PC-9 (cell line): ENCODE results near the gene SUCO. TPM values are rescaled to one million over a fixed set of nuclear protein-coding genes. Genes with fewer than 3 reads are reported as not detected.
A peak's percentile ranks its signal among the peaks of the same experiment; 100 is the strongest.

Experiments used
- BruUV-seq: library from RNA; stranded (reverse); fragments of 400-500 nt; replicated peaks from 2 replicates; lab custom pipeline; 2021; lab: Mats Ljungman, UMichigan
- CTCF ChIA-PET: fragments of 300-600 bp; sonication (Branson Sonifier 250); formaldehyde crosslinking; loops from one replicate; lab custom pipeline; 2022; ENCODE audit warnings: antibody characterized with exemption; lab: Charles Lee
- POLR2A ChIA-PET: fragments of 300-600 bp; sonication (Branson Sonifier 250); formaldehyde crosslinking; loops from one replicate; lab custom pipeline; 2022; ENCODE audit warnings: antibody characterized with exemption; ENCODE audit not compliant: unreplicated experiment; lab: Charles Lee
- DNase-seq, 2 experiments: peaks; one replicate each; pipeline versions ENCODE4 v3.0.0 to v3.0.0-alpha.2; 2015 to 2022; ENCODE audit warnings: mixed read lengths in 1 of 2
- H2AFZ ChIP-seq: fragments of 200-600 bp; sonication (generic); 2 replicates; pipeline ENCODE4 v1.8.1; 2017; ENCODE audit warnings: antibody characterized with exemption
- H3F3A ChIP-seq: fragments of 200-600 bp; sonication (generic); 2 replicates; pipeline ENCODE4 v1.8.1; 2017; ENCODE audit warnings: antibody characterized with exemption, mild to moderate bottlenecking, low read depth; ENCODE audit not compliant: insufficient read depth
- H3K27ac ChIP-seq: fragments of 200-600 bp; sonication (generic); 2 replicates; pipeline ENCODE4 v1.6.1; 2016; ENCODE audit warnings: mixed run types
- H3K27me3 ChIP-seq: fragments of 200-600 bp; sonication (generic); 2 replicates; pipeline ENCODE4 v1.6.1; 2016; ENCODE audit warnings: low read depth, mixed run types; ENCODE audit not compliant: insufficient read depth
- H3K36me3 ChIP-seq: fragments of 200-600 bp; sonication (generic); 2 replicates; pipeline ENCODE4 v1.6.1; 2016; ENCODE audit warnings: low read depth, mixed run types
- H3K4me1 ChIP-seq: fragments of 200-600 bp; sonication (generic); replicated peaks from 2 replicates; pipeline ENCODE4 v1.6.1; 2016; ENCODE audit warnings: mixed run types; ENCODE audit not compliant: insufficient read depth
- H3K4me2 ChIP-seq: fragments of 200-600 bp; sonication (generic); 2 replicates; pipeline ENCODE4 v1.6.1; 2017; ENCODE audit warnings: mixed run types
- H3K4me3 ChIP-seq: fragments of 200-600 bp; sonication (generic); 2 replicates; pipeline ENCODE4 v1.6.1; 2016; ENCODE audit warnings: mixed run types
- H3K79me2 ChIP-seq: fragments of 200-600 bp; sonication (generic); 2 replicates; pipeline ENCODE4 v1.6.1; 2017; ENCODE audit warnings: low read depth, mixed run types
- H3K9me2 ChIP-seq: fragments of 200-600 bp; sonication (generic); 2 replicates; pipeline ENCODE4 v1.8.1; 2017; ENCODE audit warnings: mild to moderate bottlenecking; ENCODE audit not compliant: insufficient read depth
- H3K9me3 ChIP-seq: fragments of 200-600 bp; sonication (generic); 2 replicates; pipeline ENCODE4 v1.8.1; 2016; ENCODE audit warnings: low read depth; ENCODE audit not compliant: insufficient read depth
- H4K20me1 ChIP-seq: fragments of 200-600 bp; sonication (generic); 2 replicates; pipeline ENCODE4 v1.8.1; 2017; ENCODE audit not compliant: insufficient read depth
- CTCF ChIP-seq: fragments of 200-600 bp; sonication (generic); conservative IDR thresholded peaks from 2 replicates; pipeline ENCODE4 v1.6.1; 2017; ENCODE audit warnings: mixed run types, antibody characterized with exemption, mild to moderate bottlenecking, moderate library complexity
- EZH2 ChIP-seq: fragments of 200-600 bp; sonication (generic); IDR thresholded peaks from 2 replicates; pipeline ENCODE4 v1.8.0; 2017; ENCODE audit warnings: antibody characterized with exemption, low read depth
- intact Hi-C: fragments of 100-400 bp; cut with micrococcal nuclease; formaldehyde crosslinking; loops from one replicate; pipeline ENCODE4 v1.10.0; 2022; ENCODE audit not compliant: unreplicated experiment
- total RNA-seq: library from RNA; stranded (reverse); gene quantifications from 2 replicates; pipeline ENCODE4 v1.2.3, GENCODE V29; 2021

Gene SUCO
- total RNA-seq, 1 experiment from 2014 or later: 34.0 TPM

GRCh38 chr1:172638885-172639831, 106.2 kb downstream of the SUCO start:
- no peaks in the 10 kb centered on the region for H3K27me3 ChIP-seq
- no peaks in the 10 kb centered on the region for H3K9me2 ChIP-seq
- BruUV-seq: TSS peak; percentile 95
- no peaks in the 10 kb centered on the region for H3K79me2 ChIP-seq
- H3K27ac ChIP-seq: peak overlapping the region; percentile 87
- TF ChIP-seq EZH2: no peak
- TF ChIP-seq CTCF: no peak
- peaks cover 13% of the 10 kb centered on the region; the same call in 1 of the 2 replicates for H3K9me3 ChIP-seq
- peaks cover 44% of the 10 kb centered on the region for H3K4me1 ChIP-seq
- peak overlapping the region; percentile 58 for H2AFZ ChIP-seq
- no peaks in the 10 kb centered on the region for H4K20me1 ChIP-seq
- POLR2A ChIA-PET: interaction anchor here (0.6 to 0.7 kb wide), 2 partner anchors 19 to 1383 kb away, joined by 4 read pairs; partner anchors contain the start of gene RC3H1
- DNase-seq: peak; percentile 55 to 98
- CTCF ChIA-PET: interaction anchor here (0.9 to 1.5 kb wide), 2 partner anchors 80 to 139 kb away, joined by 3 to 4 read pairs; no protein-coding TSS in a partner anchor
- H3K4me2 ChIP-seq: peak overlapping the region; percentile 71
- no peaks in the 10 kb centered on the region for H3K36me3 ChIP-seq
- H3K4me3 ChIP-seq: peak overlapping the region; percentile 3; the same call in 1 of the 2 replicates
- H3F3A ChIP-seq: peaks cover 31% of the 10 kb centered on the region
- intact Hi-C loops: loop anchor here (1.0 to 10.0 kb wide), 6 partner anchors 52 to 284 kb away; partner anchors contain the start of gene SUCO

- peaks cover 31% of the 10 kb centered on the region for H3F3A ChIP-seq
- no peak for DNase-seq
- no peaks in the 10 kb centered on the region for H3K9me2 ChIP-seq
- H4K20me1 ChIP-seq: no peaks in the 10 kb centered on the region
- 0 out of 2 replicates have a peak overlapping the region, but pooled peaks have one; percentile 23 for H2AFZ ChIP-seq
- no peaks in the 10 kb centered on the region for H3K27me3 ChIP-seq
- H3K4me2 ChIP-seq: 0 out of 2 replicates have a peak overlapping the region, but pooled peaks have one; percentile 71
- ChIA-PET CTCF (interaction anchor here (1.5 kb wide), 1 partner anchor 80 kb away, joined by 4 read pairs; no protein-coding TSS in a partner anchor), POLR2A (interaction anchor here (0.6 kb wide), 2 partner anchors 767 to 1382 kb away, joined by 4 read pairs; partner anchors contain the start of gene RC3H1)
- peaks cover 13% of the 10 kb centered on the region; the same call in 1 of the 2 replicates for H3K9me3 ChIP-seq
- peaks cover 44% of the 10 kb centered on the region for H3K4me1 ChIP-seq
- intact Hi-C loops: no loop called here
- TF ChIP-seq EZH2 (no peak), CTCF (no peak)
- H3K36me3 ChIP-seq: no peaks in the 10 kb centered on the region
- H3K4me3 ChIP-seq: no peak overlapping the region
- H3K27ac ChIP-seq: peak overlapping the region; percentile 87
- no peaks in the 10 kb centered on the region for H3K79me2 ChIP-seq
- no TSS peak for BruUV-seq
Measured at GRCh38 chr1:172640111-172640510, 107.2 kb downstream of the SUCO start.

- H3K9me3 ChIP-seq: peaks cover 13% of the 10 kb centered on the region; the same call in 1 of the 2 replicates
- peaks cover 44% of the 10 kb centered on the region for H3K4me1 ChIP-seq
- no TSS peak for BruUV-seq
- H3K27ac ChIP-seq: no peak overlapping the region
- intact Hi-C loops: no loop called here
- POLR2A ChIA-PET: no interaction called here
- H3F3A ChIP-seq: peaks cover 31% of the 10 kb centered on the region
- no peaks in the 10 kb centered on the region for H3K27me3 ChIP-seq
- H3K9me2 ChIP-seq: no peaks in the 10 kb centered on the region
- no peak overlapping the region for H3K4me3 ChIP-seq
- CTCF ChIA-PET: no interaction called here
- H3K36me3 ChIP-seq: no peaks in the 10 kb centered on the region
- H4K20me1 ChIP-seq: no peaks in the 10 kb centered on the region
- no peaks in the 10 kb centered on the region for H3K79me2 ChIP-seq
- no peak for DNase-seq
- no peak for TF ChIP-seq EZH2
- no peak for TF ChIP-seq CTCF
- no peak overlapping the region for H3K4me2 ChIP-seq
- H2AFZ ChIP-seq: no peak overlapping the region
Measured at GRCh38 chr1:172641492-172641891, 108.5 kb downstream of the SUCO start.
